HCT116 (cell line): ENCODE data around the gene ZBTB6. TPM values are rescaled to one million over a fixed set of nuclear protein-coding genes. Genes with fewer than 3 reads are reported as not detected.

Experiments used
- ATAC-seq: fragments of 200-7000 bp; cut with Tn5 transposase; 2 replicates; pipeline ENCODE4 v1.9.1; 2020; ENCODE audit warnings: mild to moderate bottlenecking, moderate library complexity
- BruUV-seq: library from RNA; stranded (reverse); fragments of 400-500 nt; replicated peaks from 2 replicates; lab custom pipeline; 2021; lab: Mats Ljungman, UMichigan
- CTCF ChIA-PET: fragments of 300-600 bp; sonication (Branson Sonifier 250); formaldehyde crosslinking; loops from one replicate; lab custom pipeline; 2021; ENCODE audit warnings: antibody characterized with exemption; lab: Charles Lee
- POLR2A ChIA-PET: fragments of 300-600, 350-600 bp; sonication (Branson Sonifier 250); formaldehyde crosslinking; loops from one replicate; lab custom pipeline; 2021; ENCODE audit warnings: antibody characterized with exemption; lab: Charles Lee
- RAD21 ChIA-PET, 2 experiments: fragments of 300-600 bp; sonication (Branson Sonifier 250); formaldehyde crosslinking; loops; one replicate each; lab custom pipeline; 2023; ENCODE audit warnings: low total read pairs in 2 of 2; ENCODE audit not compliant: uncharacterized antibody in 2 of 2, unreplicated experiment in 2 of 2, low non-redundant PET in 1 of 2; lab: Charles Lee
- DNase-seq: peaks from one replicate; pipeline ENCODE4 v3.0.0-alpha.2; 2010; ENCODE audit warnings: low read depth, low spot score
- H2AFZ ChIP-seq: fragments of 200-600 bp; shearing (Covaris generic), sonication (generic); 2 replicates; pipeline ENCODE4 v1.6.1; 2017; ENCODE audit warnings: low read depth, mixed run types, mixed read lengths, antibody characterized with exemption, low read length; ENCODE audit not compliant: poor library complexity, severe bottlenecking
- H3K27ac ChIP-seq: 2 replicates; pipeline ENCODE4 v1.5.1; 2012; ENCODE audit warnings: low read depth, low read length
- H3K27me3 ChIP-seq: fragments of 200-600 bp; sonication (generic); 2 replicates; pipeline ENCODE4 v1.6.1; 2016; ENCODE audit warnings: mixed run types, low read length, mixed read lengths; ENCODE audit not compliant: insufficient read depth
- H3K36me3 ChIP-seq, 2 experiments: fragments of 200-500 bp in 1 of 2; fragments of 200-600 bp in 1 of 2; sonication (Bioruptor generic) in 1 of 2; sonication (generic) in 1 of 2; 2 replicates each; pipeline versions ENCODE4 v1.5.1 to v1.6.1; 2014 to 2016; ENCODE audit warnings: low read length in 2 of 2, inconsistent platforms in 1 of 2, mixed read lengths in 1 of 2, mixed run types in 1 of 2; ENCODE audit not compliant: insufficient read depth in 2 of 2, control insufficient read depth in 1 of 2
- H3K4me1 ChIP-seq, 2 experiments: fragments of 200-600 bp in 1 of 2; sonication (generic) in 1 of 2; 2 replicates each; pipeline versions ENCODE4 v1.5.1 to v1.6.1; 2012 to 2017; ENCODE audit warnings: low read length in 2 of 2, inconsistent platforms in 1 of 2, mild to moderate bottlenecking in 1 of 2, mixed read lengths in 1 of 2, mixed run types in 1 of 2, moderate library complexity in 1 of 2; ENCODE audit not compliant: insufficient read depth in 2 of 2, control insufficient read depth in 1 of 2
- H3K4me2 ChIP-seq: fragments of 200-600 bp; sonication (generic); 2 replicates; pipeline ENCODE4 v1.6.1; 2017; ENCODE audit warnings: mixed run types, low read length, mixed read lengths
- H3K4me3 ChIP-seq, 2 experiments: fragments of 200-600 bp in 1 of 2; sonication (generic) in 1 of 2; replicated peaks in 1 of 2; 2 replicates each; pipeline ENCODE4 v1.5.1; 2011 to 2016; ENCODE audit warnings: low read length in 2 of 2, control low read depth in 1 of 2, low read depth in 1 of 2, mild to moderate bottlenecking in 1 of 2, mixed read lengths in 1 of 2, mixed run types in 1 of 2
- H3K79me2 ChIP-seq: fragments of 200-600 bp; sonication (generic); 2 replicates; pipeline ENCODE4 v1.6.1; 2017; ENCODE audit warnings: mild to moderate bottlenecking, mixed run types, low read length, moderate library complexity, mixed read lengths; ENCODE audit not compliant: insufficient read depth
- H3K9ac ChIP-seq: fragments of 200-600 bp; sonication (generic); 2 replicates; pipeline ENCODE4 v1.6.1; 2016; ENCODE audit warnings: low read length, mixed read lengths
- H3K9me2 ChIP-seq: fragments of 200-600 bp; sonication (generic), shearing (Covaris generic); 2 replicates; pipeline ENCODE4 v1.6.1; 2017; ENCODE audit warnings: mixed run types, mild to moderate bottlenecking, moderate library complexity; ENCODE audit not compliant: insufficient read depth
- H3K9me3 ChIP-seq, 2 experiments: fragments of 200-500 bp in 1 of 2; fragments of 200-600 bp in 1 of 2; sonication (Bioruptor generic) in 1 of 2; sonication (generic) in 1 of 2; 2 replicates each; pipeline ENCODE4 v1.6.1; 2014 to 2017; ENCODE audit warnings: low read length in 2 of 2, mixed read lengths in 2 of 2, inconsistent platforms in 1 of 2, low read depth in 1 of 2, mild to moderate bottlenecking in 1 of 2, mixed run types in 1 of 2, moderate library complexity in 1 of 2; ENCODE audit not compliant: control insufficient read depth in 1 of 2, insufficient read depth in 1 of 2
- H4K20me1 ChIP-seq: fragments of 200-600 bp; sonication (generic), shearing (Covaris generic); 2 replicates; pipeline ENCODE4 v1.6.1; 2017; ENCODE audit warnings: mixed run types, mild to moderate bottlenecking, moderate library complexity; ENCODE audit not compliant: insufficient read depth
- ATF3 ChIP-seq: IDR thresholded peaks from 2 replicates; pipeline ENCODE4 v1.6.1; 2012
- CBX3 ChIP-seq: IDR thresholded peaks from 2 replicates; pipeline ENCODE4 v1.6.1; 2012; ENCODE audit warnings: low read depth
- CEBPB ChIP-seq: IDR thresholded peaks from 2 replicates; pipeline ENCODE4 v1.6.1; 2012; ENCODE audit warnings: low read depth
- CTCF ChIP-seq, 3 experiments: fragments of 200-600 bp in 1 of 3; sonication (generic) in 1 of 3; IDR thresholded peaks in 2 of 3; conservative IDR thresholded peaks in 1 of 3; 2 replicates each; pipeline ENCODE4 v1.5.1; 2012 to 2017; ENCODE audit warnings: low read depth in 2 of 3, low read length in 2 of 3, antibody characterized with exemption in 1 of 3, borderline replicate concordance in 1 of 3, control low read depth in 1 of 3, mild to moderate bottlenecking in 1 of 3, mixed read lengths in 1 of 3, mixed run types in 1 of 3, moderate library complexity in 1 of 3; ENCODE audit not compliant: insufficient read depth in 1 of 3
- EZH2 ChIP-seq: fragments of 200-600 bp; sonication (generic); IDR thresholded peaks from 2 replicates; pipeline ENCODE4 v1.6.1; 2017; ENCODE audit warnings: antibody characterized with exemption, mixed run types
- EZH2phosphoT487 ChIP-seq: fragments of 200-600 bp; IDR thresholded peaks from 2 replicates; pipeline ENCODE4 v1.6.1; 2018; ENCODE audit warnings: antibody characterized with exemption, borderline replicate concordance
- FOSL1 ChIP-seq: IDR thresholded peaks from 2 replicates; pipeline ENCODE4 v1.6.1; 2012; ENCODE audit warnings: low read depth
- JUND ChIP-seq: IDR thresholded peaks from 2 replicates; pipeline ENCODE4 v1.6.1; 2012
- POLR2AphosphoS5 ChIP-seq: IDR thresholded peaks from 2 replicates; pipeline ENCODE4 v1.6.1; 2011; ENCODE audit warnings: mild to moderate bottlenecking, low read depth, low read length, moderate library complexity
- SRF ChIP-seq: IDR thresholded peaks from 2 replicates; pipeline ENCODE4 v1.6.1; 2012; ENCODE audit warnings: low read depth
- ZBTB33 ChIP-seq: IDR thresholded peaks from 2 replicates; pipeline ENCODE4 v1.6.1; 2011; ENCODE audit warnings: mild to moderate bottlenecking, low read length, moderate library complexity; ENCODE audit not compliant: insufficient replicate concordance; ENCODE audit errors: extremely low read depth
- ZFX ChIP-seq: fragments of 450-650 bp; IDR thresholded peaks from 2 replicates; pipeline ENCODE4 v1.6.1; 2017
- intact Hi-C: fragments of 100-400 bp; cut with micrococcal nuclease; formaldehyde crosslinking; loops from 2 replicates; pipeline ENCODE4 v1.10.0; 2022
- total RNA-seq: library from RNA; stranded (reverse); gene quantifications from one replicate; pipeline ENCODE4 v1.2.1, GENCODE V29; 2021; ENCODE audit not compliant: unreplicated experiment

The ZBTB6 gene
- total RNA-seq, 1 experiment from 2014 or later, result 12.3 TPM

GRCh38 chr9:122936883-122937282, 23.8 kb upstream of the ZBTB6 start (continued):
- TF ChIP-seq EZH2phosphoT487 (no peak), ZBTB33 (no peak), ZFX (no peak), CBX3 (no peak), JUND (no peak), CEBPB (no peak), CTCF (IDR thresholded peaks at IDR 0.05 in 2 of 3, conservative IDR thresholded peaks at IDR 0.05 in 1 of 3; ENCODE audit: borderline replicate concordance in 1 of 3, insufficient read depth in 1 of 3, low read depth in 2 of 3, low read length in 2 of 3) (no peak)

GRCh38 chr9:122936464-122936863, 23.3 kb upstream of the ZBTB6 start:
- no peak overlapping the region for H2AFZ ChIP-seq
- TF ChIP-seq FOSL1 (no peak), CBX3 (no peak), SRF (no peak), POLR2AphosphoS5 (no peak), ATF3 (no peak), CEBPB (no peak), ZBTB33 (no peak), JUND (no peak), EZH2 (no peak)
- TF ChIP-seq, all 23 proteins: peak for 0
- H3K36me3 ChIP-seq, result peaks cover 4 to 10% of the 10 kb centered on the region in 2 experiments; a peak in 2 of 4 replicates
- H3K4me1 ChIP-seq, result peaks cover 2 to 16% of the 10 kb centered on the region in 2 experiments; a peak in 2 of 4 replicates
- intact Hi-C loops, result no loop called here
- H3K4me3 ChIP-seq, result no peak overlapping the region
- peaks cover 62% of the 10 kb centered on the region for H3K79me2 ChIP-seq
- ATAC-seq (no peak), DNase-seq (no peak)
- 0 out of 2 replicates have a peak, but pooled peaks cover 3% of the 10 kb centered on the region for H3K9me2 ChIP-seq
- no peak overlapping the region for H3K4me2 ChIP-seq
- H3K9ac ChIP-seq, result no peak overlapping the region
- H4K20me1 ChIP-seq, result no peaks in the 10 kb centered on the region
- H3K27ac ChIP-seq, result no peak overlapping the region
- BruUV-seq, result no TSS peak
- no peaks in the 10 kb centered on the region for H3K27me3 ChIP-seq
- no peaks in the 10 kb centered on the region for H3K9me3 ChIP-seq
- ChIA-PET CTCF (no interaction called here), RAD21 (no interaction called here), POLR2A (no interaction called here)
